Mammary epithelial cell (primary cell): ENCODE measurements around the gene DNAJC7.

Experiments
- EZH2 ChIP-seq: IDR thresholded peaks from 2 replicates; pipeline ENCODE4 v1.6.1; 2012; ENCODE audit warnings: low read length, inconsistent platforms, borderline replicate concordance
- TF ChIP-seq, protein P1 (sequence below), 2 donors: IDR thresholded peaks in 1 of 2; conservative IDR thresholded peaks in 1 of 2; 2 replicates each; pipeline ENCODE4 v1.5.1; 2011 to 2012; ENCODE audit warnings: inconsistent platforms in 2 of 2, low read length in 2 of 2, mild to moderate bottlenecking in 2 of 2, control low read depth in 1 of 2, low read depth in 1 of 2; ENCODE audit not compliant: insufficient read depth in 1 of 2; ENCODE audit errors: extremely low read depth in 1 of 2

DNA sequence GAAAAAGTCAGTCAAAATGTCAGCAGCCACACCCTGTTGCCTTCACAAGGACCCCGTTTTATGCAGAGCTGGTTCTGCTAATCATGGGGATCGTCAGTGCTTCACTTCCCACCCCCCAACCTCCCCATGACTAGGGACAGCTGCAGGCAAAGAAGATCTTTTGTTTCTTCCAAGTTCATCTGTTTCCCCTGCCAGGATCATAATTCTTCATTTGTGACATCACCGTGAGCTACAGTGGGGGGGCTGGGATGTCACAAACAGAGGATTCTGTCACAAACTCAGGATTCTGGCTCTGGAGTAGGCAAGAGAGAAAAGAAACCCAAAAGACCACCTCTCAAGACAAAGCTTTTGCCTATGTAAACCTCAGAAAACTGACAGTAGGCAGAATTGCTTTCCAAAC, 24.7 kb downstream of the DNAJC7 start:
- TF ChIP-seq, protein P1, sequence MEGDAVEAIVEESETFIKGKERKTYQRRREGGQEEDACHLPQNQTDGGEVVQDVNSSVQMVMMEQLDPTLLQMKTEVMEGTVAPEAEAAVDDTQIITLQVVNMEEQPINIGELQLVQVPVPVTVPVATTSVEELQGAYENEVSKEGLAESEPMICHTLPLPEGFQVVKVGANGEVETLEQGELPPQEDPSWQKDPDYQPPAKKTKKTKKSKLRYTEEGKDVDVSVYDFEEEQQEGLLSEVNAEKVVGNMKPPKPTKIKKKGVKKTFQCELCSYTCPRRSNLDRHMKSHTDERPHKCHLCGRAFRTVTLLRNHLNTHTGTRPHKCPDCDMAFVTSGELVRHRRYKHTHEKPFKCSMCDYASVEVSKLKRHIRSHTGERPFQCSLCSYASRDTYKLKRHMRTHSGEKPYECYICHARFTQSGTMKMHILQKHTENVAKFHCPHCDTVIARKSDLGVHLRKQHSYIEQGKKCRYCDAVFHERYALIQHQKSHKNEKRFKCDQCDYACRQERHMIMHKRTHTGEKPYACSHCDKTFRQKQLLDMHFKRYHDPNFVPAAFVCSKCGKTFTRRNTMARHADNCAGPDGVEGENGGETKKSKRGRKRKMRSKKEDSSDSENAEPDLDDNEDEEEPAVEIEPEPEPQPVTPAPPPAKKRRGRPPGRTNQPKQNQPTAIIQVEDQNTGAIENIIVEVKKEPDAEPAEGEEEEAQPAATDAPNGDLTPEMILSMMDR (conservative IDR thresholded peaks at IDR 0.05 in 1 of 2, IDR thresholded peaks at IDR 0.05 in 1 of 2; ENCODE audit: extremely low read depth in 1 of 2, insufficient read depth in 1 of 2, low read depth in 1 of 2, low read length in 2 of 2), result no peak
- TF ChIP-seq EZH2, result no peak
